GM21576 (cell line): ENCODE results near the gene URI1.

Source experiments
- ATAC-seq: cut with Tn5 transposase; IDR thresholded peaks from one replicate; pipeline ENCODE4 v1.9.1; 2021; ENCODE audit warnings: mild to moderate bottlenecking, moderate library complexity; ENCODE audit not compliant: unreplicated experiment

URI1 gene

DNA sequence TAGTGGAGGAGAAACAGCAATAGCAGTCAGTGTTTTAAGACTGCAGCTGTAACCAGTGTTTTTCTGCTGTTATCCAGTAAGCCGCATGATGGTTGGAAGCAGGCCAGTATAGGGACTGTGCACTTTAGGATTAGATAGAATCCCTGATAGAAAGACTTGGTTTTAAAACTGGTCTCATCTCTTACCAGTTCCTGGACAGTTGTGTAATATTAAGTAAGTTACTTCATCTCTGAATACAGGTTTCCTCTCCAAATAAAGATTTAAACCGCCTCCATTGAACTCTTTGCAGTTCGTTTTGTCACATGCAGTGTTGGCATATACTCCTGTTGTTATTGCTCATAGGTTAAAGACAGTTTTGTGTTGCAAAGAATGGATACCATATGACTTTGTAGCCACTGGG lies 25.6 kb downstream of the URI1 start:
- ATAC-seq: no peak

DNA sequence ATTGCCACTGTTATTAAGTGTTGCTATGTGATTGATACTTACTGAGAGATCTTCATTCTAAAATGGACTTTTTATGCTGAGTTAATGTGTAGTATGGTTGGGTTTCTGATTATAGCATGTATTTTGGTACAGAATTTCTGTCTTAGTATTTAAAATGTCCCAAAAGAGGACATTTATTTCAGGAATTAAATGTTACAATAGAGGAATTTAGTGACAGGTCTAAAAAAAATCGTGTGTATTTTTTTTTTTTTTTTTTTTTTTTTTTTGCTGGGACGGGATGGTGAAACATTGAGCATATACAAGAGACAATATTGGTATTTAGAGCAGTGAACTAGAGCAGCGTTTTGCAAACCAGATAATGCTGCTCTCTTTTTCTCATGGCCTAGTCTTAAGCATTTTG lies 27.9 kb downstream of the URI1 start:
- ATAC-seq: no peak

DNA sequence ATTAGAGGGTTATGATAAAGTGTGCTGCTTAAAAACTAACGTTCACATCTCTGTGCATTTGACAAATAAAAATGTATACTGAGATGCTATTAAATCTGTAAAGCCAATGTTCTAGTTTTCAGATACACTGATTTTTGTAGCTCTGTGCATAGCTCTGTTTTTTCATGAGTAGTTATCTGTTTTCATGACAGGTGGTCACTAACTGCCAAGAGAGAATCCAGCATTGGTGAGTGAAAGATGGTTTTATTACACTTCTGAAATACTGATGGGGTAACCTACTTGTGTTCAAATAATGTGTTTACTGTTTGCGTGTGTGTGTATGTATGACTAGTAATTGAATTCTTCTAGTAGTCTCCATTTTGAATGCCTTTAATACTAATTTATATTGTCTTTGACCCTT lies 29.0 kb downstream of the URI1 start:
- ATAC-seq: no peak

DNA sequence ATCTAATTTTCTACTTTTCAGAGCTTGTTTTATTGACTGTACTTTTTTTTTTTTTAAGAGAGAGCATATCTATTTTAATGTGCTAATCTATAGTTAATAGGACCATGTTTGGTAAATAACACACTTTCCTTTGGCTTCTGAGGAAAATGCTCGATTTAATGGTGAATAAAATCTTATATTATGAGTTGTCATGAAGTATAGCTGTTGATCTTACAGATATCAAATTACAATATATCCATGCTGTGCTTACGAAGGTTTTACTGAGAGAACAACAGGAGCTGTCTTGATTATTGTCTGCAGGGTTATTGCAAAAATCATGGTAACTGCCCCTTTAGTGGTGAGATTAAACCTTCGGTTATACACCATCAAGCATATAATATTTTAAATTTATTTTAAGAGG lies 29.6 kb downstream of the URI1 start:
- no peak for ATAC-seq

DNA sequence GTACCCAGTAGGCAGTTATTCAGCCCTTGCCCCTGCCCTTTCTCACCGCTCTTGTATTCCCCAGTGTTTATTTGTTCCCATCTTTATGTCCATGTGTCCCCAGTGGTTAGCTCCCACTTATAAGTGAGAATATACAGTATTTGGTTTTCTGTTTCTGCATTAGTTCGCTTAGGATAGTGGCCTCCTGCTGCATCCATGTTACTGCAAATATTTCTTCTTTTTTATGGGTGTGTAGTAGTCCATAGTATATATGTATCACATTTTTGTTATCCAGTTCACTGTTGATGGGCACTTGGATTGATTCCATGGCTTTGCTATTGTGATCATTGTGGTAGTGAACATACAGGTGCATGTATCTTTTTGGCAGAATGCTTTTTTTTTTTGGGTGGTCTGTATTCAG lies 32.7 kb downstream of the URI1 start:
- no peak for ATAC-seq

DNA sequence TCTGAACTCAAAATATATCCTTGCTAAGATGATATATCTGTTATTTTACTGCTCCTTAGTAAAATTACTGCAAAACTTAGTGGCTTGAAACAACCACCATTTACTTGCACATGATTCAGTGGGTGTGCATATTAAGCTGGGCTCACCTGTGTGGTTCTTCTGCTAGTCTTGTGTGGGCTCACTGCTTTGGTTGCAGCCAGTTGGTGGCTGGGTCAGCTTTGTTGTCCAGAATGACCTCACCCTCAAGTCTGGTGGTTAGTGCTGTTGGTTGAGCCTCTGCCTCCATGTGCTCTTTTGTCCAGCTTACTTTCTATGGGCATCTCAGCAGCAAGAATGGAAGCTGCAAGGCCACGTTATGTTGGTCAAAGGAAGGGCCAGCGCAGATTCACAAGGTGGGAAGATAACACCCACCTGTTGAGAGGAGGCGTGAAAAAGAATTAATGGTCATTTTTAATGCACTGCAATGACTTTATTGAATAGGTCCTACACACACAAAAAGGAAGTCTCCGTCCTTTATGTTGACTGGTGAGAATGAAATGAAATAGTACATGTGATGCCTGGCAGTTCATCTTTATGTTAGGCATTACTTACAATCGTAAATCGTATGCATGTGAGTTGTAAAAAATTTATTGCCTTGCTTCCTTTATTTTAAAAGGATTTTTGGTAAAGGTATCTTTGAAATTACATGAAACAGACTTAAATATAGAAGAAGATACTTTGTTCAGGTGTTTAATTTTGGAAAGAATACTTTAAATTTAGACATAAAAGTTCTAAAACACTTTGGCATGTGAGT lies 34.3 kb downstream of the URI1 start:
- no peak for ATAC-seq

DNA sequence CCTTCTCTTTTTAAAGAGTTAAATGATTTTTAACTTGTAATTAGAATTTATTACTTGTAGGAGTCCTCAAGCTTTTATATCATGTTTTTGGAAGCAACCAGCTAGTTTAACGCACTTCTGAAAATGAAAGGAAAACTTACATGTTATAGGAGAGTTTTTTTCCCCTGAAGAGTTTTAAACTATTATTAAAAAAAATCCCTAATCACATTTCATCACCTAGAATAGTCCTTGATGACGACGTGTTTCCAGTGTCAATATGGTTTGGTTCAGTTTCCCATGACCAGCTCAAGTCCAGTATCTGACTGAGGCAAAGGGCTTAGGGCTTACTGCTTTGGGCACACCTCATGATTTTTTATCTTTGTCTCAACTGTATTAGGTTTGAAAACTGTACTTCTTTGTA lies 36.0 kb downstream of the URI1 start:
- ATAC-seq: no peak

DNA sequence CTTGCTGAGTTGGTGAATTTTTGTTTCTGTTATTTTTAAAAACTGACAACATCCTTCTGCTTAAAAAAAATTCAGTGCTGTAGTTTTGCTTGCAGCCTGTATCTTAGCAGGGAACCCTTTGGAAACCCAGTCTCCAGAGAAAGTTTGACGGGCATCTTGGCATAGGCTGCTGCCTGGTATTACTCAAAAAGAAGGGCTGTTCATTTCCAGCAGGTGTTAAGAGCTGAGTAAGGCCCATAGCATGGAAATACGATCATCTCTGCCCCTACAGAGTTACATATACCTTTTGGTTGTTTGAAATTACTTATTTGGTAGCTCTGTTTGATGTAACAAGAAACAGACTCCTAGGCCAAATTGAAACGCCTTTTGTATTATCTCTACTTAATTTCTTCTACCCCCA lies 41.5 kb downstream of the URI1 start:
- ATAC-seq: no peak

DNA sequence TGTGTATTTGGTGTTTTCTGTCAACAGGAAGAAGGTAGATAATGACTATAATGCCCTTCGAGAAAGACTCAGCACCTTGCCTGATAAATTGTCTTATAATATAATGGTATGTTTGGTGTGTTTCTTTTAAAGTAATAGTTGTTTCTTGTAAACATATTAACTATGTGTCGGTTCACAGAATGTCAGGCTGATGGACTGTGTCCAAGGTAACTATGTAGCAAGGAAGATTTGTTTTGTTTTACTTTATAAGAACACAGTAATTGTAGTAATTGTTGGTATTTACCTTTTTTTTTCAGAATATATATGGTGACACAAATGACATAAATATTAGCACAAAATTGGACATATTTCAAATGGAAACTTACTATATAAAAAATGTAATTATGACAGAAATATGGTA lies 43.2 kb downstream of the URI1 start:
- ATAC-seq: no peak

DNA sequence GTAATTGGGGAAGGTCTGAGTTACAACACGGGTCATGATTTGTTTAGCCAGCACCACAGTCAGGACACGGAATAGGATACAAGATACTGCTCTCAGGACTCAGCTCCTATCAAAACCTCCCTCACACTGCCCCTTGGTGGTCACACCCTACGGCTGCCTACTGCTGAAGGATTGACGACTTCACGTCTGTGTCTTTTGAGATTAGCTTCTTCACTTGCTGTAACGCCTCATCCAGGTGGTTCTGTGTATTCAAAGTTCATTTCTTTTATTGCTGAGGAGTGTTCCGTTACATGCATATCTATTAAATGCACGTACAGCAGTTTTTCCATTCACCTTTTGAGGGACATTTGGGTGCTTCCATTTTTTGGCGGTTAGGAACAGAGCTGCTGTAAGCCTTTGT lies 46.3 kb downstream of the URI1 start:
- no peak for ATAC-seq

DNA sequence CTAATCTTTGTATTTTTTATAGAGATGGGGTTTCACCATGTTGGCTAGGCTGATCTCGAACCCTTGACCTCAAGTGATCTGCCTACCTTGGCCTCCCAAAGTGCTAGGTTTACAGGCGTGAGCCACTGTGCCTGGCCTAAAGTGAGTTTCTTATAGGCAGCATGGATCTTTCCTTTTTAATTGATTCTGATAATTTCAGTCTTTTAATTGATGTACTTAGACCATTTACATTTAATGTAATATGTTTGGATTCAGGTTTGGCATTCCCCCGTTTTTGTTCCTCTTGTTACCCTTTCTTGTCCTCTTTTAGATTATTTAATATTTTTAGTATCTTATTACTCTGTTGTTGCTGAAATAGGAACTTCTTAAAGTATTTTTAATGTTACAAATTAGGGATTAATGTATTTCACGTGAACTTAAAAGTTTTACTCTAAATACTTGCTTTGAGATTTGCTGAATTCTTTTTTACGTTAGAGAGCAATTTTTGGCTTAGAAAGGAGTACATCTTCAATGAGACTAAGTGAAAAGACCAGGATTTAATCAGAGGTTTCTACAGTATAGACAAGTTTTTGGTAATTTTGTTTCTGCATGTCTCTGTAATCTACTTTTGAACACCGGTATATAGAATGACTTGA lies 50.3 kb downstream of the URI1 start:
- no peak for ATAC-seq

DNA sequence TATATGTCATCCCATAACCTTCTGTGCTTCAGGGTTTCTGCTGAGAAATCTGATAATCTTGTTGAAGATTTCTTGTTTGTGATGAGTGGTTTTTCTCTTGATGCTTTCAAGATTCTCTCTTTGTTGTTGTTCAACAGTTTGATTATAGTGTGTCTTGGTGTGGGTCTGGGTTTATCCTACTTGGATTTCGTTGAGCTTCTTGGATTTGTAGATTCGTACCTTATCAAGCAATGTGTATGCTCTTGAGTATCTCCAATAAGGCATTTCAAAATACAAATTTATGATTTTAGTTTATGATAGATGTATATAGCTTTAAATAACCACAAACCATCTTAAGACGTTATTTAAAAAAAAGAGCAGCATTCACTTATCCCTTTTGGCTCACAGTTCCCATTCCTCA lies 57.5 kb downstream of the URI1 start:
- no peak for ATAC-seq

DNA sequence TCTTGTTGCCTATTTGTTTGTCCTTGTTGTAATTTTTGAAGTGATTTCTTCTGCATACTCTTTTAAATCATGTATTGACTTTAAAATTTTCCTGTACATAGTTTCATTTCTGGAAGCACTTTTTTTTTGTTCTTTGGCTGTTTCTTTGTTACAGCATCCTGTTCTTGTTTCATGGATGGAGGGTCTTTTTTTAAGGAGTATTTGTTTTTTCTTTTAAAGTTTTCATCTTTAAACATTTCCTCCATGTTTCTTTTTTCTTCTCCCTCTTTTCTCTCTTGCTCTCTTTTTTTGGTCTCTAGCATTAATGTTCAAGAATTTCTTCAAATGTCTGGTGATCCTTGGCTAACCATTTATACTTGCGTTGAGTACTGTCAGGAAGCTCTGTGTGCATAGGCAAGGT lies 58.8 kb downstream of the URI1 start:
- ATAC-seq: no peak

DNA sequence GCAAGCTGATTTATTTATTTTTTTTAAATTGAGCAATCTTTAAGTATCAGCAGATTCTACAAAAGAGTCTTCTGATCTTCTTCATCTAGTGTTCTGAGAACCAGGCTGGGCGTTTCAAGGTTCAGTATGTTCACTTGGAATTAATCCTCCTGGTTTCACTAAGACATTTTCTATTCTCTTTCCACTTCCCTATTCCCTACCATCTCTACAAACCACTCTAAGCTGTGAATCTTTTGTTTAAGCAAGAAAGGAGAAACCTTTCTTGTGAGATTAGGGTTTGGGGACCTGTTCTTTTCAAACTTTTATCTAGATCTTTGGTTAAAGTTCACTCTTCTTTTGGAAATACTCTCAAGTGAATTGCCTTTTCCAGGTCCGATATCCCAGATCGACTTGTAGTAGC lies 59.3 kb downstream of the URI1 start:
- no peak for ATAC-seq

DNA sequence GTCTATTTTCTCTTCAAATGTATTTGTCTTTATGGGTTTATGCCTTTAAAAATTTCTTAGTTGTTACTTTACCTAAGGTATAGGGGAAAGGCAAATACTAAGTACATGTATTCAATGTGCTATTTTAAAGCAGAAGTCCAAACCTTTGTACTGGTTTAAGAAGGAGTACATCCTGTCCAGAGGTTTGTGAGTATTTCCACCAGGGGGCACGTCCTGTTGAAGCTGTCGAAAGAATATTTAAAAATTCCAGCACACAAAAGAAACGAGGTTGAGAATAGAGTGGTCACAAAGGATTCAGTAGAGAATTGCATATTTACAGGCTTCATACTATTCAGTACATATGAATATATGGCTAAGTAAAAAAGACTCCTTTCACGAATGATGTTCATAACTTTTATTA lies 59.8 kb downstream of the URI1 start:
- ATAC-seq: no peak

DNA sequence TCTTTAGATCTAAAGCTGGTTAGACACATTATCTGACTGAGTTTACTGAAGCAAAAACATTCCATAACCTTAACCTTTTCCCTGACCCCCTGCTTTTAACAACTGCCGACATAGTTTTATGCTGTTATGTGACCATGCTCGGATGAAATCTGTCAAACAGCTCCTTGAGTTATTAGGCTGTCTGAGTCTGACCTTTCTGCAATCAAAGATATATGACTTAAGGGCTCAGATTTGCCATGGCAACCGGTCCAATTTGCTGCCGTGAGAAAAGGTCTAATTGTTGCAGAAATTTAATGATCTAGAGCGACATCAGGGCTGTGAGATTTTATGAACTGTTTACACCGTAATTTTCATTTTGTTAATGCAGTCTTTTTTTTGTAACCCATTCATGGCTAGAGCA lies 61.8 kb downstream of the URI1 start:
- no peak for ATAC-seq

DNA sequence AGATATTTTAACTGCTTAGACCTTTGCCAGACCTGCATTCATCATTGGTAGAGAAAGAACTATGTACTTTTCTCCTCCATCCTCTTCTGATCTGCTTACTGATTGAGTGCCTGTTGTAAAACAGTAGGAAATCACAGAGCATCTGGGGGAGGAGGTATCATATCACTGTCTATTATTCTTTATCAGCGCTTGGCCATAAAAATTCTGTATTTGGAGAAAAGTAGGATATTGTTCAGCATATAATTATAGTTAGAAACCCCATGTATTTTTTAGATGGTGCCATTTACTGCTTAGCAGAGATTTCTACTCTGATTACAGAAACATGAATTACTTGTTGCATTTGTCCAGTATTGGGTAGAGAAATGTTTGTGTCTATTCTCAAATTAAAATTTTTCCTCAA lies 62.4 kb downstream of the URI1 start:
- ATAC-seq: no peak

DNA sequence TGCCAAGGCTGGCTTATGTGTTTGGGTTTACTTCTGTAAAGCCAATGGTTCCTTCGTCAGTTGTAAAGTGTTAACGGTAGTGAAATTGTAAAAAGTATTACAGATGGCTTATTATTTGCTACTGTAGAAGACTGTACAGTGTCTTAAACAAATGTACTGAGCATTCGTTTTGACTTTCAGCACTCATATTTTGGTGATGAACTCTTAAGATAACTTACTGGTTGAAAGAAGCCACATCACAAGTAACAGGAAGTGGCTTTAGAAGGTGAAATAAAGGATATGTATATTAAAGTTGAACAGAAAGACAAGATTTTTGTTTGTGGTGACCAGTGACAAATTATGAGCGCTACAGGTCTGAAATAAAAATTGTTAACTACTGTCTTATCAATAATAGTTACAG lies 64.2 kb downstream of the URI1 start:
- ATAC-seq: no peak

DNA sequence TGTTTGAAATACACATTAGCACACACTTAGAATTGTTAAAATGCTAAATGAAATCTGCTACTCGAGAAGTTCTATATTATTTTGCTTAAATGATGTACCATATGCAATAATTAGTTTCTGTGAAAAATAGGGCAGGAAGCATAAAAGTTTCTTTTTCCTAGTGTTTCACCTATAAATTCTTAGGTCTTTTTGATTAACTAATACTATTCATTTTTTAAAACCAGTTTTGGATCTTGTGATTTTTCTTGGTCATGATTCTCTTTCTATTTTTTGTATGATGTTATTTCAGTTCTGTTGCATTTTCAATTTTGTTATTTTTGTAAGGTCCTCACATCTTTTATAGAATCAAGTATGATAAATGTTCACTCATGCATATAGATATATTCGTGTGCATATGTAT lies 66.1 kb downstream of the URI1 start:
- no peak for ATAC-seq

DNA sequence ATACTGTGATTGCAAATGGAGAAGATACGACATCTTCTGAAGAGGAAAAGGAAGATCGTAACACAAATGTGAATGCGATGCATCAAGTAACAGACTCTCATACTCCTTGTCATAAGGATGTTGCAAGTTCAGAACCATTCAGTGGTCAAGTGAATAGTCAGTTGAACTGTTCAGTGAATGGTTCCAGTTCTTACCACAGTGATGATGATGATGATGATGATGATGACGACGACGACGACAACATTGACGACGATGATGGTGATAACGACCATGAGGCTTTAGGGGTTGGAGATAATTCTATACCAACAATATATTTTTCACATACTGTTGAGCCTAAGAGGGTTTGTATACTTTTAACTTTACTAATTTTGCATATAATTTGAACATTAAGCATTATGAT lies 67.0 kb downstream of the URI1 start:
- no peak for ATAC-seq

DNA sequence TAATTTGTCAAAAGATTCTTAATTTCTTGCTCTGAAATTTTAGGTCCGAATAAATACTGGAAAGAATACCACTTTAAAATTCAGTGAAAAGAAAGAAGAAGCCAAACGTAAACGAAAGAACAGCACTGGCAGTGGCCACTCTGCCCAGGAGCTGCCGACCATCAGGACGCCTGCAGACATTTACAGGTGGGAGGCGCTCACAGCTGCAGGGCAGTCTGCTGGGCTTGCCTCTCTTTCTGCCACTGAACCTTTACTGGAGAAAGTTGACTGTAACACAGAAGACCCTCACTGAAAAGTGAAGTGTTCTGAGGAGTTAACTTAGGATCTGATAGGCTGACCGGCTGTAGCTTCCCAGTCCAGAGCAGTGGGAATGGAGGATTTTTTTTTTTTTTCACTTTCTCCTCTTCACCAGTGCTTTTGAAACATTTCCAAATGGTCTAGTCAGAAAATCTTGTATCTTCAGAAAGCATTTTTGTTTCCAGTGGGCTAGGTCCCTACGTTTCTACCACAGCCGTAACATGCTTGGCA lies 69.1 kb downstream of the URI1 start:
- no peak for ATAC-seq

DNA sequence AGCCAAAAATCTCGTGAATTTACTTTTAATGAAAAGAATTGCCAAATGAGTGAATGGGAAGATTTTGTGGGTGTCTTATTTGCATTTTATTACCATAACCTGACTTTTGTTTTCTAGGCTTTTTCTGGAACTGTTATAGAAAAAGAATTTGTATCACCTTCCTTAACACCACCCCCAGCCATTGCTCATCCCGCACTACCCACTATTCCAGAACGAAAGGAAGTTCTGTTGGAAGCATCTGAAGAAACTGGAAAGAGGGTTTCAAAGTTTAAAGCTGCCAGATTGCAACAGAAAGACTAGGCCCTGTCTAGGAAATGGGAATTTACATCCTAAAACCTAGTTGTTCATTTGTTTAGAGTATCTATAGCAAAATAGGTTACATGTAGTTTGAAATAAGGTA lies 72.7 kb downstream of the URI1 start:
- ATAC-seq: no peak

DNA sequence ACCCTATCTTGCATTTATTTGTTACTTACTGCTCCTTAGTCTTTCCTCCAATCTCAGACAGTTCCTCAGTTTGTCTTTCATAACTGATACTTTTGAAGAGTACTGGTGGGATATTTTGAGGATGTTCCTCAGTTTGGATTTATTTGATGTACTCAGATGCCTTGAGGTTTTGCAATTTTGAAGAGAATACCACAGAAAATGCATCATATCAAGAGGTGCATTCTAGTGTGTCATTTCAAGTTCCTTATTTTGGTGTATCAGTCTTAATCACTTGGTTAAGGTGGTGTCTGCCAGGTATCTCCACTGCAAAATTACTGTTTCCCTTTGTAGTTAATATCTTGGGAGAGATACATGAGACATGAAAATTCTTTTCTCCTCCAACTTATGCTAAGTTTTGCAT lies 75.1 kb downstream of the URI1 start:
- ATAC-seq: no peak
